NCI-H2196 (cell line): ENCODE results near the gene RAB8A.

Experiments
- DNase-seq: peaks from one replicate; lab custom pipeline; 2025; ENCODE audit not compliant: unreplicated experiment; lab: John Stamatoyannopoulos, UW

RAB8A gene

GRCh38 chr19:16111160-16111908, at the start of gene RAB8A:
Gene RAB8A (plus strand): TSS chr19:16111889. CDS start chr19:16111902, 13 bp downstream.
- DNase-seq: peak; percentile 100

GRCh38 chr19:16061943-16062342, 49.7 kb upstream of the RAB8A start:
- no peak for DNase-seq

GRCh38 chr19:16062789-16063188, 48.9 kb upstream of the RAB8A start:
- peak; percentile 56 for DNase-seq

- DNase-seq: no peak
These were observed 47.3 kb upstream of the RAB8A start for GRCh38 chr19:16064209-16064889.

DNA sequence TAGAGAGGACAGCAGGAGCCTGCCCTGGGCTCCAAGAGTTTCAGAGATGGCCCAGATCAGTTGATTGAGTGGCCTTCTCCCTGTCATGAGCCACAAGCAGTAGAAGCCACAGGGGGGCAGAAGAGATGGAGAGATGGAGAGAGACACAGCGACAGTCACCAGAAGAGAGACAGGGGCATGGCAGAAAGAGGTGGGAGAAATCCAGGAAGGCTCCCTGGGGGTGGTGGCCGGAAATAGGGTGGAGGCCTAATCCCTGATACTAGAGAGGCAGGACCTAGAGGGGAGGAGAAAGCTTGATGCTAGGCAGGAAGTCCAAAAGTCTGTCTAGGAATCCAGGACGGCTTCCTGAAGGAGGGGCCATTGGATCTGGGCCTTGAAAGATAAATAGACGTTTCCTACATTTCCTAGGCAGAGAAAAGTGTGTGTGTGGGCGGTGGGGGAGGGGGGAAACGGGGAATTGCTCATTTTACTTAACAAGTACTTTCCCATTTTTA, 45.0 kb upstream of the RAB8A start:
- no peak for DNase-seq

- DNase-seq: peak; percentile 29
These were observed 44.3 kb upstream of the RAB8A start for GRCh38 chr19:16067205-16067938.

DNA sequence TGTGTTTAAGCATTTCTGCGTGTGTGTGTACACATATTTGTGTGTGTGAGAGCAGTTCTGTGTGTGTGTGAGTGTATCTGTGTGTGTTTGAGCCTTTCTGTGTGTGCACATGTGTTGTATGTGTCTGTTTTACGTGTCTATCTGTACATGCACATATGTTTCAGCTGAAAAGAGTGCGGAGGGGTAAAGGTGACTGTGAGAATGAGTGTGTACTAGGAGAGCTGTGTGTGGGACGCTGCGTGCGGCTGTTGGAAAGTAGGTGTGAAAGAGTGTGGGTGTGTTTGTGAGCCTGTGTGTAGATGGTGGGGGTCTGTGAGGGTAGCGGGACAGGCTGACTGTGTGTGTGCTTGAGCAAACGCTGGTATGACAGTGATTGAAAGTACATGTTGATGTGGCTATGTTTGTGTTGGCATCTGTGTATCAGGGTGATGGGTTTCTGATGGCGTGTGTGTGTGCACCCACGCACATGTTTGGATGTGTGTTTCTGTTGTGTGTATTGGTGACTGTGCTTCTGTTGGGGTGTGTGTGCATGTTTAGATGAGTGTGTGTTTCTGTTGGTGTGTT, 42.9 kb upstream of the RAB8A start:
- DNase-seq: no peak

GRCh38 chr19:16069813-16070365, 41.8 kb upstream of the RAB8A start:
- DNase-seq: no peak

DNA sequence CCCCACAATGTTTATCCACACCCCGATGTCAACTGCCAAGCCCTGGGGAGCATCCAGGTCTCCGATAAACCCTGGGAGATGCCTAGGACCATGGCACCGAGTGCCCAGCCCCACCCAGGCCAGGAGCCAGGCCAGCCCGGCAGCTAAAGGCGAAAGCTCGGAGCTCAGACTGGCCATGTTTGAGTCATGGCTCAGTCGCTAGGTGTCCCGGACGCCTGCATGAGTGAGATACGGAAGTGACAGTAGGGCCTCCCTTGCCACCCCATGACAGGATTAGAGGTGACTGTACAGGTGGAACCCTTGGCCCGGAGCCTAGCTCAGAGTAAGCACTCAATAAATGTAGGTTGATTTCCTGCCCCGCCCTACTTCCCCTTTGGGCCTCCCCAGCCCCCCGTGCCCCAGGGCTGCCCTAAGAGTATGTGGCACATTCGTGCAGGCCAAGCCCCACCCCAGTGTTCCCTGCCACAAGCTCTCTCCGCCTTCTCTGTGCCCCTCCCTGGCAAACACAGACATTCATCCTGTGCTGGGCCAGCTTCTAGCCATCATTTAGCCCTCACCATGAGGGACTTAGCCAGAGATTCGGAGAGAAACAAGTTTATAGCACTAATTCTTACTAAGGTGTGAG, 41.2 kb upstream of the RAB8A start:
- DNase-seq: no peak

DNA sequence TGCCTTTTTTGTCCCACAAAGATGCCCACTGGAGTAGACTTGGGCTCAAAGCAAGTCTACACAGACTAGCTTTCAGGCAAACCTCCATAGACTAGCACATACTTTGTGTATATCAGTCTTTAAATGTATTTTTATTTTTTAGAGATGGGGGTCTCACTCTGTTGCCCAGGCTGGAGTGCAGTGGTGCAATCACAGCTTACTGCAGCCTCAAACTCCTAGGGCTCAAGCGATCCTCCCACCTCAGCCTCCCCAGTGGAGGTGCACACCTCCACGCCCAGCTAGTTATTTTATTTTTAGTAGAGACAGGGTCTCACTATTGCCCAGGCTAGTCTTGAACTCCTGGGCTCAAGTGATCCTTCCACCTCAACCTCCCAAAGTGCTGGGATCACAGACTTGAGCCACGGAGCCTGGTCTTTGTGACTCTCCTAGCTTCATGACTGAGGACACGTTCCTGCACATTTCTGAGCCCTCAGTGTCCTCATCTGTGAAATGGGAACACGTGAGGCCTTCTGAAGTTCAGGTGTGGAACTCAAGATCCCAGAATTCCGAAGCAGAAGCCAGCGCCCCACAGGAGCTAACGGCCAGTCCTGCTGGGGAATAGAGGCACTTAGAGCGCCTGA, 40.5 kb upstream of the RAB8A start:
- no peak for DNase-seq

- no peak for DNase-seq
These were observed 38.2 kb upstream of the RAB8A start for GRCh38 chr19:16073481-16073880.

DNA sequence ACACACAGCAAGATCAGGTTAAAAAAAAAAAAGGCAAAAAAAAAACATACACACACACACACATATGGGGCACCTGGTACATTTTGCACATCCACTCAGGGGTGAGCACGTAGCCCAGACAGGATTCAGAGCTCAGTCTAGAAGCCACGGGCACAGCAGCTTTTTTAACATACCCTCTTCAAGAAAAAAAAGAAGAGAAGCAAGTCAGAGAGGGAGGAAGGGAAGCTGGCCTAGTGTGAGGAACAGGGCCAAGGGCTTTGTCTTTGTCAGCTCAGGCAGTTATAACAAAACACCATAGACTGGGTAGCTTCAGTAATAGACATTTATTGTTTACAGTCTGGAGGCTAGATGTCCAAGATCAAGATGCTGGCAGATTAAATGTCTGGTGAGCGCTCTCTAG, 37.7 kb upstream of the RAB8A start:
- DNase-seq: no peak

GRCh38 chr19:16074488-16075365, 37.0 kb upstream of the RAB8A start:
- DNase-seq: no peak

DNA sequence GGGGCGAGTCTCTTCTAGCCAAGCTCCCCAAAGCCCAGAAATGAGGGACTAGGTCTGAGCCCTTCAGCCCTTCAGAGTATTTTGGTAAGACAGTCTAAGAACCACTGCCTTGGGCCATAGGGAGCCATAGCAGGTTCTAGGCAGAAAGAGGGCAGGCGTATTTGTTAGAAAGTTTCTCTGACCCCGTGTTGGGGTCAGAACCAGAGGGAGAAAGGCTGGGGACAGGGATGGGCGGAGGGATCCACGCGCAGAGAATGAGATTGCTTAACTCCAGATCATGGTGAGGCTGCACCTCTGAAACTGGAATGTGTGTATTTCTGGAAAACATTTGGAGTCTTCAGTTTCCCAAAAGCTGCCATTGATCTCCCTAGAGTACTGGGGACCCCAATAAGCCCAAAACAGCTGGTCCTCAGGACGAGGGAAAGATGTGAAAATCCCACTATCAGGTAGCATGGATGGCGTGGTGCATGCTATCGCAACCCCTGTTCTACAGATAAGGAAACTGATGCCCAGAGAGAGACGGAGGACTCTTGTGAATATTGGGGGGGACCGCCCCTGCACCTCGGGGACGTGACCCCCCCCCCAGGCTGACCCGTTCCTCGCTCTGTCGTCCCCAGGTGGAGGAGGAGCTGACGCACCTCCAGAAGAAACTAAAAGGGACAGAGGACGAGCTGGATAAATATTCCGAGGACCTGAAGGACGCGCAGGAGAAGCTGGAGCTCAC, 36.1 kb upstream of the RAB8A start:
- no peak for DNase-seq

- DNase-seq: peak; percentile 80
These were observed 35.3 kb upstream of the RAB8A start, which contains the start of gene TPM4 for GRCh38 chr19:16076154-16076957. Gene TPM4 (plus strand): TSS chr19:16076495. CDS start chr19:16076566, 71 bp downstream.

GRCh38 chr19:16076958-16077611, 34.6 kb upstream of the RAB8A start:
- DNase-seq: no peak
